Loucy (cell line): ENCODE measurements around the gene C3orf70.

Experiments used
- H2AFZ ChIP-seq: fragments of 200-600 bp; sonication (generic); 2 replicates; pipeline ENCODE4 v1.6.0; 2016; ENCODE audit warnings: antibody characterized with exemption, mild to moderate bottlenecking, low read length, moderate library complexity
- H3F3A ChIP-seq: fragments of 200-600 bp; 2 replicates; pipeline ENCODE4 v1.6.0; 2016; ENCODE audit warnings: antibody characterized with exemption, low read depth, mild to moderate bottlenecking
- H3K27me3 ChIP-seq: fragments of 200-600 bp; sonication (generic); 2 replicates; pipeline ENCODE4 v1.6.1; 2014; ENCODE audit warnings: low read length, mild to moderate bottlenecking; ENCODE audit not compliant: insufficient read depth, poor library complexity, severe bottlenecking
- H3K36me3 ChIP-seq: fragments of 200-600 bp; sonication (generic); 2 replicates; pipeline ENCODE4 v1.6.1; 2016; ENCODE audit warnings: low read length; ENCODE audit not compliant: insufficient read depth
- H3K4me1 ChIP-seq: fragments of 200-600 bp; sonication (generic); 2 replicates; pipeline ENCODE4 v1.5.1; 2014; ENCODE audit warnings: low read length, mild to moderate bottlenecking; ENCODE audit not compliant: insufficient read depth, poor library complexity, severe bottlenecking
- H3K4me2 ChIP-seq: fragments of 200-600 bp; sonication (generic); 2 replicates; pipeline ENCODE4 v1.6.0; 2014; ENCODE audit warnings: antibody characterized with exemption, low read length, low read depth, mild to moderate bottlenecking; ENCODE audit not compliant: poor library complexity, severe bottlenecking
- H3K4me3 ChIP-seq: fragments of 200-600 bp; sonication (generic); 2 replicates; pipeline ENCODE4 v1.5.1; 2014; ENCODE audit warnings: low read length, mild to moderate bottlenecking, mixed read lengths; ENCODE audit not compliant: poor library complexity, severe bottlenecking
- H3K79me2 ChIP-seq: fragments of 200-600 bp; sonication (generic); 2 replicates; pipeline ENCODE4 v1.6.1; 2014; ENCODE audit warnings: low read length; ENCODE audit not compliant: insufficient read depth
- H3K9ac ChIP-seq: fragments of 200-600 bp; sonication (generic); 2 replicates; pipeline ENCODE4 v1.6.0; 2014; ENCODE audit warnings: mild to moderate bottlenecking, low read depth, low read length, moderate library complexity; ENCODE audit not compliant: poor library complexity, severe bottlenecking
- H3K9me2 ChIP-seq: fragments of 200-600 bp; sonication (generic); replicated peaks from 2 replicates; pipeline ENCODE4 v1.6.1; 2016; ENCODE audit warnings: low read depth, low read length, mixed read lengths
- H3K9me3 ChIP-seq: fragments of 200-600 bp; sonication (generic); 2 replicates; pipeline ENCODE4 v1.6.1; 2014; ENCODE audit warnings: mild to moderate bottlenecking, antibody characterized with exemption, low read length, low read depth; ENCODE audit not compliant: insufficient read depth
- H4K20me1 ChIP-seq: fragments of 200-600 bp; sonication (generic); 2 replicates; pipeline ENCODE4 v1.6.0; 2014; ENCODE audit warnings: antibody characterized with exemption, low read length, mild to moderate bottlenecking; ENCODE audit not compliant: insufficient read depth, poor library complexity, severe bottlenecking
- EZH2phosphoT487 ChIP-seq: fragments of 200-600 bp; IDR thresholded peaks from 2 replicates; pipeline ENCODE4 v1.6.1; 2018; ENCODE audit warnings: antibody characterized with exemption, mild to moderate bottlenecking, moderate library complexity, borderline replicate concordance
- TF ChIP-seq, protein P1 (sequence below): fragments of 200-600 bp; sonication (generic); conservative IDR thresholded peaks from 2 replicates; pipeline ENCODE4 v1.5.1; 2014; ENCODE audit warnings: mild to moderate bottlenecking, antibody characterized with exemption, low read length

C3orf70 gene

GRCh38 chr3:185082149-185082548 is 70.7 kb downstream of the C3orf70 start:
- no peaks in the 10 kb centered on the region for H4K20me1 ChIP-seq
- no peaks in the 10 kb centered on the region for H3K79me2 ChIP-seq
- no peak overlapping the region for H3K4me2 ChIP-seq
- H3K36me3 ChIP-seq = no peaks in the 10 kb centered on the region
- no peak overlapping the region for H3K9ac ChIP-seq
- H3K27me3 ChIP-seq = no peaks in the 10 kb centered on the region
- no peaks in the 10 kb centered on the region for H3K9me3 ChIP-seq
- no peaks in the 10 kb centered on the region for H3K4me1 ChIP-seq
- no peak for TF ChIP-seq EZH2phosphoT487
- TF ChIP-seq, protein P1, sequence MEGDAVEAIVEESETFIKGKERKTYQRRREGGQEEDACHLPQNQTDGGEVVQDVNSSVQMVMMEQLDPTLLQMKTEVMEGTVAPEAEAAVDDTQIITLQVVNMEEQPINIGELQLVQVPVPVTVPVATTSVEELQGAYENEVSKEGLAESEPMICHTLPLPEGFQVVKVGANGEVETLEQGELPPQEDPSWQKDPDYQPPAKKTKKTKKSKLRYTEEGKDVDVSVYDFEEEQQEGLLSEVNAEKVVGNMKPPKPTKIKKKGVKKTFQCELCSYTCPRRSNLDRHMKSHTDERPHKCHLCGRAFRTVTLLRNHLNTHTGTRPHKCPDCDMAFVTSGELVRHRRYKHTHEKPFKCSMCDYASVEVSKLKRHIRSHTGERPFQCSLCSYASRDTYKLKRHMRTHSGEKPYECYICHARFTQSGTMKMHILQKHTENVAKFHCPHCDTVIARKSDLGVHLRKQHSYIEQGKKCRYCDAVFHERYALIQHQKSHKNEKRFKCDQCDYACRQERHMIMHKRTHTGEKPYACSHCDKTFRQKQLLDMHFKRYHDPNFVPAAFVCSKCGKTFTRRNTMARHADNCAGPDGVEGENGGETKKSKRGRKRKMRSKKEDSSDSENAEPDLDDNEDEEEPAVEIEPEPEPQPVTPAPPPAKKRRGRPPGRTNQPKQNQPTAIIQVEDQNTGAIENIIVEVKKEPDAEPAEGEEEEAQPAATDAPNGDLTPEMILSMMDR = no peak
- no peaks in the 10 kb centered on the region for H3F3A ChIP-seq
- H2AFZ ChIP-seq = no peak overlapping the region
- H3K4me3 ChIP-seq = no peak overlapping the region
- H3K9me2 ChIP-seq = no peaks in the 10 kb centered on the region

GRCh38 chr3:185081521-185081920 is 71.3 kb downstream of the C3orf70 start:
- no peak overlapping the region for H3K9ac ChIP-seq
- H3K36me3 ChIP-seq = no peaks in the 10 kb centered on the region
- H3K9me2 ChIP-seq = no peaks in the 10 kb centered on the region
- TF ChIP-seq, protein P1 = no peak
- no peak for TF ChIP-seq EZH2phosphoT487
- H3F3A ChIP-seq = no peaks in the 10 kb centered on the region
- H2AFZ ChIP-seq = no peak overlapping the region
- no peak overlapping the region for H3K4me3 ChIP-seq
- H3K9me3 ChIP-seq = no peaks in the 10 kb centered on the region
- H4K20me1 ChIP-seq = no peaks in the 10 kb centered on the region
- no peaks in the 10 kb centered on the region for H3K27me3 ChIP-seq
- H3K4me1 ChIP-seq = no peaks in the 10 kb centered on the region
- H3K79me2 ChIP-seq = no peaks in the 10 kb centered on the region
- no peak overlapping the region for H3K4me2 ChIP-seq

- Histone ChIP-seq H3K4me1 (no peaks in the 10 kb centered on the region), H4K20me1 (no peaks in the 10 kb centered on the region), H3K9ac (no peak overlapping the region), H3K9me3 (no peaks in the 10 kb centered on the region), H3K4me2 (no peak overlapping the region), H3F3A (no peaks in the 10 kb centered on the region), H3K79me2 (no peaks in the 10 kb centered on the region), H3K27me3 (no peaks in the 10 kb centered on the region), H3K9me2 (no peaks in the 10 kb centered on the region), H3K4me3 (no peak overlapping the region), H3K36me3 (no peaks in the 10 kb centered on the region), H2AFZ (no peak overlapping the region)
- TF ChIP-seq, protein P1 = no peak
- no peak for TF ChIP-seq EZH2phosphoT487
These were observed 73.2 kb downstream of the C3orf70 start for GRCh38 chr3:185079625-185080024.
